Tibial nerve (tissue), 4 donors: ENCODE results near the gene CWC15. TPM values are rescaled to one million over a fixed set of nuclear protein-coding genes. Genes with fewer than 3 reads are reported as not detected.
"Not testable (repeated sequence)": the region's sequence is repeated elsewhere in the genome, so short reads cannot be mapped to it uniquely, and the experiment has no call there.

ENCODE experiments used
- DNase-seq, 2 donors: peaks; one replicate each; pipeline ENCODE4 v3.0.0-alpha.2; 2019; ENCODE audit warnings: low spot score in 2 of 2
- H3K27ac ChIP-seq, 4 donors: fragments of 200-600 bp; sonication (generic) in 3 of 4; one replicate each; pipeline ENCODE4 v1.5.1; 2017 to 2019; ENCODE audit warnings: mild to moderate bottlenecking in 1 of 4
- H3K27me3 ChIP-seq, 2 donors: fragments of 200-600 bp; sonication (generic) in 1 of 2; one replicate each; pipeline versions ENCODE4 v1.5.1 to v1.6.0; 2017 to 2019
- H3K36me3 ChIP-seq, 3 donors: fragments of 200-600 bp; sonication (generic); one replicate each; pipeline ENCODE4 v1.5.1; 2018 to 2019
- H3K4me1 ChIP-seq, 4 donors: fragments of 200-600 bp; sonication (generic) in 3 of 4; one replicate each; pipeline ENCODE4 v1.5.1; 2017 to 2019
- H3K4me3 ChIP-seq, 4 donors: fragments of 200-600 bp; sonication (generic) in 3 of 4; one replicate each; pipeline ENCODE4 v1.5.1; 2017 to 2019; ENCODE audit warnings: mild to moderate bottlenecking in 1 of 4, moderate library complexity in 1 of 4
- H3K9me3 ChIP-seq, 4 donors: fragments of 200-600 bp; sonication (generic) in 3 of 4; one replicate each; pipeline ENCODE4 v1.5.1; 2017 to 2019
- CTCF ChIP-seq, 5 experiments: fragments of 200-600 bp in 3 of 5; fragments of 450-650 bp in 2 of 5; sonication (generic) in 3 of 5; IDR thresholded peaks; one replicate each; pipeline ENCODE4 v1.5.1; 2016 to 2019; ENCODE audit warnings: antibody characterized with exemption in 5 of 5, mild to moderate bottlenecking in 3 of 5, moderate library complexity in 2 of 5
- EP300 ChIP-seq, 2 donors: sonication (generic); formaldehyde crosslinking; IDR thresholded peaks; one replicate each; pipeline ENCODE4 v1.6.1; 2017; ENCODE audit warnings: antibody characterized with exemption in 2 of 2, mild to moderate bottlenecking in 1 of 2
- POLR2A ChIP-seq, 2 donors: fragments of 450-650 bp; IDR thresholded peaks; one replicate each; pipeline ENCODE4 v1.6.1; 2017; ENCODE audit warnings: antibody characterized with exemption in 2 of 2, mild to moderate bottlenecking in 2 of 2, moderate library complexity in 2 of 2
- WGBS, 2 donors: methylation state at CpG; one replicate each; pipeline ENCODE4 v1.1.5; 2018; 5-methylcytosine and 5-hydroxymethylcytosine counted together
- total RNA-seq, 4 donors: library from RNA; depleted of rRNA; stranded (reverse); fragments of >200 nt; gene quantifications; one replicate each; pipeline ENCODE4 v1.1.0, GENCODE V29; 2016

Gene CWC15
- total RNA-seq, result 10 to 100 TPM; 29.6 to 54.0 (median 37.9) TPM

- Histone ChIP-seq H3K27me3 (no peaks in the 10 kb centered on the region), H3K9me3 (no peaks in the 10 kb centered on the region), H3K27ac (peak within 1 kb of the TSS; percentile 64 to 85 (median 76)), H3K4me3 (peak within 1 kb of the TSS; percentile 56 to 75 (median 73)), H3K36me3 (peaks cover 0 to 32% (median 20%) of the 10 kb centered on the region in 3 donors), H3K4me1 (peaks cover 0 to 24% (median 10%) of the 10 kb centered on the region in 4 donors)
- WGBS, 2 donors, result 0 to 1% methylated on average over 44 to 63 of the region's 66 CpGs
- peak in 1 of 2 donors; percentile 69 for TF ChIP-seq POLR2A (IDR thresholded peaks at IDR 0.05)
- peak; percentile 80 to 93 for TF ChIP-seq EP300 (IDR thresholded peaks at IDR 0.05)
- peak in 1 of 5 experiments; percentile 22 for TF ChIP-seq CTCF (IDR thresholded peaks at IDR 0.05)
- DNase-seq, result peak; percentile 90 to 92
Observed at GRCh38 chr11:94973099-94973968, at the start of gene CWC15, which contains the start of gene KDM4D. CWC15 (minus strand) TSS chr11:94973556; CDS start chr11:94972185, 1,371 bp downstream. KDM4D (plus strand) TSS chr11:94973709; CDS start chr11:94997373, 23,664 bp downstream.

- not testable (repeated sequence) for DNase-seq, H3K27ac ChIP-seq, H3K4me1 ChIP-seq, H3K4me3 ChIP-seq, H3K9me3 ChIP-seq, H3K27me3 ChIP-seq, H3K36me3 ChIP-seq
- 85 to 86% methylated on average over 5 of the region's 5 CpGs for WGBS, 2 donors
Observed at GRCh38 chr11:95021468-95021867, 48.1 kb upstream of the CWC15 start.

- 37 to 53% methylated on average over 2 of the region's 2 CpGs for WGBS, 2 donors
- Histone ChIP-seq H3K4me1 (no peaks in the 10 kb centered on the region), H3K36me3 (no peaks in the 10 kb centered on the region), H3K9me3 (no peaks in the 10 kb centered on the region), H3K4me3 (no peak overlapping the region), H3K27ac (no peak overlapping the region), H3K27me3 (no peaks in the 10 kb centered on the region)
- TF ChIP-seq POLR2A (IDR thresholded peaks at IDR 0.05) (no peak), EP300 (IDR thresholded peaks at IDR 0.05) (no peak), CTCF (IDR thresholded peaks at IDR 0.05) (no peak)
- DNase-seq, result no peak
Observed at GRCh38 chr11:95016139-95016538, 42.8 kb upstream of the CWC15 start.

- 86% methylated on average over 9 to 12 of the region's 12 CpGs for WGBS, 2 donors
- no peak for DNase-seq
- no peak overlapping the region for H3K27ac ChIP-seq
Observed at GRCh38 chr11:95014184-95014821, 40.9 kb upstream of the CWC15 start.

GRCh38 chr11:95011376-95011775 is 38.0 kb upstream of the CWC15 start:
- Histone ChIP-seq H3K4me1 (no peaks in the 10 kb centered on the region), H3K27ac (no peak overlapping the region), H3K9me3 (peaks cover 0 to 5% (median 0%) of the 10 kb centered on the region in 4 donors), H3K36me3 (no peaks in the 10 kb centered on the region), H3K27me3 (no peaks in the 10 kb centered on the region), H3K4me3 (no peak overlapping the region)
- TF ChIP-seq EP300 (IDR thresholded peaks at IDR 0.05) (no peak), CTCF (IDR thresholded peaks at IDR 0.05) (no peak), POLR2A (IDR thresholded peaks at IDR 0.05) (no peak)
- DNase-seq, result no peak

More at GRCh38 chr11:95014184-95014821, 40.9 kb upstream of the CWC15 start:
- H3K4me1 ChIP-seq, result no peaks in the 10 kb centered on the region
- H3K9me3 ChIP-seq, result no peaks in the 10 kb centered on the region
- no peaks in the 10 kb centered on the region for H3K27me3 ChIP-seq
- TF ChIP-seq CTCF (IDR thresholded peaks at IDR 0.05) (no peak), EP300 (IDR thresholded peaks at IDR 0.05) (no peak), POLR2A (IDR thresholded peaks at IDR 0.05) (no peak)
- H3K36me3 ChIP-seq, result no peaks in the 10 kb centered on the region
- H3K4me3 ChIP-seq, result no peak overlapping the region
